SK-N-SH (cell line): ENCODE results near the gene RAB3IL1. TPM values are rescaled to one million over a fixed set of nuclear protein-coding genes. Genes with fewer than 3 reads are reported as not detected.

Experiments
- CTCF ChIA-PET: fragments of 300-600, 350-600 bp; formaldehyde crosslinking; extraction: SDS; loops from one replicate; lab custom pipeline; 2021; lab: Yijun Ruan, JAX
- POLR2A ChIA-PET: fragments of 350-600 bp; sonication (Branson Sonifier 250); formaldehyde crosslinking; extraction: SDS; loops from one replicate; lab custom pipeline; 2020; ENCODE audit warnings: antibody characterized with exemption, inconsistent platforms; lab: Yijun Ruan, JAX
- DNase-seq: peaks from one replicate; pipeline ENCODE4 v3.0.0; 2012
- H2AFZ ChIP-seq: fragments of 200-600 bp; sonication (generic); 2 replicates; pipeline ENCODE4 v1.8.1; 2016; ENCODE audit warnings: antibody characterized with exemption, mild to moderate bottlenecking, low read depth
- H3F3A ChIP-seq: fragments of 200-600 bp; sonication (generic); replicated peaks from 2 replicates; pipeline ENCODE3; 2016; ENCODE audit warnings: antibody characterized with exemption, mild to moderate bottlenecking; ENCODE audit not compliant: insufficient read depth
- H3K27ac ChIP-seq, 2 experiments: fragments of 200-500 bp in 1 of 2; fragments of 200-600 bp in 1 of 2; sonication (Bioruptor generic) in 1 of 2; sonication (generic), shearing (Covaris generic) in 1 of 2; 2 replicates each; pipeline versions ENCODE4 v1.5.1 to v1.6.1; 2014 to 2016; ENCODE audit warnings: low read depth in 2 of 2, inconsistent platforms in 1 of 2, low read length in 1 of 2, mild to moderate bottlenecking in 1 of 2, mixed read lengths in 1 of 2
- H3K27me3 ChIP-seq: fragments of 200-600 bp; sonication (generic), shearing (Covaris generic); 2 replicates; pipeline ENCODE4 v1.6.1; 2016; ENCODE audit warnings: mixed run types; ENCODE audit not compliant: insufficient read depth
- H3K36me3 ChIP-seq, 2 experiments: fragments of 200-500 bp in 1 of 2; fragments of 200-600 bp in 1 of 2; sonication (Bioruptor generic) in 1 of 2; sonication (generic) in 1 of 2; replicated peaks in 1 of 2; 2 replicates each; pipeline versions ENCODE3 to v1.5.1; 2014 to 2016; ENCODE audit warnings: low read length in 1 of 2, mild to moderate bottlenecking in 1 of 2; ENCODE audit not compliant: insufficient read depth in 2 of 2, control insufficient read depth in 1 of 2
- H3K4me1 ChIP-seq, 2 experiments: fragments of 200-500 bp in 1 of 2; fragments of 200-600 bp in 1 of 2; sonication (Bioruptor generic) in 1 of 2; sonication (generic), shearing (Covaris generic) in 1 of 2; 2 replicates each; pipeline versions ENCODE4 v1.5.1 to v1.6.1; 2014 to 2016; ENCODE audit warnings: low read depth in 1 of 2, low read length in 1 of 2, mixed run types in 1 of 2; ENCODE audit not compliant: insufficient read depth in 2 of 2, control insufficient read depth in 1 of 2
- H3K4me2 ChIP-seq: fragments of 200-600 bp; sonication (generic), shearing (Covaris generic); 2 replicates; pipeline ENCODE4 v1.6.1; 2017; ENCODE audit warnings: mixed run types
- H3K4me3 ChIP-seq, 2 experiments: fragments of 200-500 bp in 1 of 2; fragments of 200-600 bp in 1 of 2; sonication (Bioruptor generic) in 1 of 2; sonication (generic), shearing (Covaris generic) in 1 of 2; 2 replicates each; pipeline versions ENCODE4 v1.5.1 to v1.8.1; 2014 to 2016; ENCODE audit warnings: low read depth in 2 of 2, inconsistent platforms in 1 of 2, low read length in 1 of 2, mild to moderate bottlenecking in 1 of 2, mixed read lengths in 1 of 2, moderate library complexity in 1 of 2
- H3K79me2 ChIP-seq: fragments of 200-600 bp; sonication (generic); 2 replicates; pipeline ENCODE4 v1.8.1; 2017; ENCODE audit warnings: mild to moderate bottlenecking; ENCODE audit not compliant: insufficient read depth
- H3K9ac ChIP-seq: fragments of 200-600 bp; sonication (generic); 2 replicates; pipeline ENCODE4 v1.6.1; 2017; ENCODE audit warnings: mixed run types
- H3K9me2 ChIP-seq: fragments of 200-600 bp; sonication (generic); 2 replicates; pipeline ENCODE4 v1.6.1; 2017; ENCODE audit warnings: mixed run types
- H3K9me3 ChIP-seq: fragments of 200-600 bp; sonication (generic); 2 replicates; pipeline ENCODE4 v1.6.1; 2017; ENCODE audit warnings: mixed run types, mild to moderate bottlenecking, moderate library complexity
- H4K20me1 ChIP-seq: fragments of 200-600 bp; sonication (generic); 2 replicates; pipeline ENCODE4 v1.6.1; 2017; ENCODE audit warnings: mild to moderate bottlenecking, mixed run types; ENCODE audit not compliant: insufficient read depth
- ELF1 ChIP-seq: IDR thresholded peaks from 2 replicates; pipeline ENCODE4 v1.4.0; 2012
- EZH2phosphoT487 ChIP-seq: fragments of 200-600 bp; sonication (generic); IDR thresholded peaks from 2 replicates; pipeline ENCODE4 v1.6.1; 2017; ENCODE audit warnings: low read depth, mixed run types, mild to moderate bottlenecking, antibody characterized with exemption, moderate library complexity, borderline replicate concordance
- FOXJ3 ChIP-seq: sonication (generic); formaldehyde crosslinking; IDR thresholded peaks from 2 replicates; pipeline ENCODE4 v1.5.1; 2020; ENCODE audit warnings: mild to moderate bottlenecking, missing genetic modification reagents
- GABPA ChIP-seq: IDR thresholded peaks from 2 replicates; pipeline ENCODE4 v1.4.0; 2012; ENCODE audit warnings: low read depth, mild to moderate bottlenecking
- IRF3 ChIP-seq: fragments of 150-350 bp; IDR thresholded peaks from 2 replicates; pipeline ENCODE4 v1.6.1; 2016; ENCODE audit warnings: mild to moderate bottlenecking, low read depth, low read length
- JUND ChIP-seq: IDR thresholded peaks from 2 replicates; pipeline ENCODE4 v1.4.0; 2012
- MXI1 ChIP-seq: IDR thresholded peaks from 2 replicates; pipeline ENCODE4 v1.6.1; 2012; ENCODE audit warnings: mild to moderate bottlenecking, low read depth, low read length, improper control_type of control experiment
- NFIC ChIP-seq: IDR thresholded peaks from 2 replicates; pipeline ENCODE4 v1.4.0; 2012; ENCODE audit warnings: borderline replicate concordance
- NRF1 ChIP-seq: IDR thresholded peaks from 2 replicates; pipeline ENCODE4 v1.6.1; 2012; ENCODE audit warnings: low read depth, mild to moderate bottlenecking, low read length
- POLR2AphosphoS5 ChIP-seq: IDR thresholded peaks from 2 replicates; pipeline ENCODE4 v1.6.1; 2012; ENCODE audit warnings: low read depth, low read length
- RAD21 ChIP-seq: IDR thresholded peaks from 2 replicates; pipeline ENCODE4 v1.6.1; 2012; ENCODE audit warnings: mild to moderate bottlenecking, low read length
- RCOR1 ChIP-seq: fragments of 150-350 bp; IDR thresholded peaks from 2 replicates; pipeline ENCODE4 v1.6.1; 2017; ENCODE audit warnings: antibody characterized with exemption, low read length
- REST ChIP-seq: IDR thresholded peaks from 2 replicates; pipeline ENCODE4 v1.6.1; 2012; ENCODE audit warnings: mild to moderate bottlenecking, low read depth, low read length, moderate library complexity
- RFX5 ChIP-seq: IDR thresholded peaks from 2 replicates; pipeline ENCODE4 v1.6.1; 2012; ENCODE audit warnings: mild to moderate bottlenecking, improper control_type of control experiment, low read length
- SIN3A ChIP-seq: IDR thresholded peaks from 2 replicates; pipeline ENCODE4 v1.6.1; 2012; ENCODE audit warnings: low read depth, mild to moderate bottlenecking, low read length, moderate library complexity, borderline replicate concordance
- TAF1 ChIP-seq: IDR thresholded peaks from 2 replicates; pipeline ENCODE4 v1.6.1; 2012; ENCODE audit warnings: low read depth, mild to moderate bottlenecking, low read length, moderate library complexity, borderline replicate concordance
- TCF12 ChIP-seq: IDR thresholded peaks from 2 replicates; pipeline ENCODE4 v1.4.0; 2012
- WGBS: methylation state at CpG from one replicate; pipeline ENCODE4 v1.1.6; 2017; ENCODE audit warnings: low lambda C conversion rate; 5-methylcytosine and 5-hydroxymethylcytosine counted together
- polyA plus RNA-seq, 3 experiments: library from polyadenylated mRNA; depleted of rRNA; stranded (reverse); fragments of >200 nt; gene quantifications; 2 replicates each; pipeline ENCODE4 v1.2.3, GENCODE V29; 2012
- TF ChIP-seq, protein P1 (sequence below): fragments of 150-350 bp; IDR thresholded peaks from 2 replicates; pipeline ENCODE4 v1.6.1; 2017; ENCODE audit warnings: antibody characterized with exemption, low read length, low read depth, borderline replicate concordance
- TF ChIP-seq, protein P2 (sequence below): fragments of 200-600 bp; sonication (generic); IDR thresholded peaks from 2 replicates; pipeline ENCODE4 v1.6.1; 2017; ENCODE audit warnings: antibody characterized with exemption, mild to moderate bottlenecking, moderate library complexity
- TF ChIP-seq, protein P3 (sequence below): IDR thresholded peaks from 2 replicates; pipeline ENCODE4 v1.4.0; 2012; ENCODE audit warnings: low read depth, borderline replicate concordance

Gene RAB3IL1
- polyA plus RNA-seq, 1 of the 3 experiments (the other 2 are of a cell fraction), result 10.2 TPM

DNA sequence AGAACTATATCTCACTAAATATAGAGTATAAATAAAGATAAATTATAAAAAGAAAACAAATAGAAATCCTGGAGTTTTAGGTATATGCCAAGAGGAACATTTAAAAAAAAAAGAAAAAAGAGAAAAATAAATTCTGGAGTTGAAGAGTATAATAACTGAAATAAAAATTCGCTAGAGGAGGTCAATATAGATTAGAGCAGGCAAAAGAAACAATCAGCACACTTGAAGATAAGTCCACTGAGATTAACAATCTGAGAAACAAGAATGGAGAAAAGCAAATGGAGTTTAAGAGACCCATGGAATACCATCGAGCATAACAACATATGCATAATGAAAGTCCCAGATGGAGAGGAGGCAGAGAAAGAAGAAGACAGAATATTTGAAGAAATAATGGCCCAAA is 18.5 kb upstream of the RAB3IL1 start (continued):
- TF ChIP-seq FOXJ3 (CRISPR knock-in tag) (no peak), NFIC (no peak), ELF1 (no peak), TCF12 (no peak)
- TF ChIP-seq, protein P1, sequence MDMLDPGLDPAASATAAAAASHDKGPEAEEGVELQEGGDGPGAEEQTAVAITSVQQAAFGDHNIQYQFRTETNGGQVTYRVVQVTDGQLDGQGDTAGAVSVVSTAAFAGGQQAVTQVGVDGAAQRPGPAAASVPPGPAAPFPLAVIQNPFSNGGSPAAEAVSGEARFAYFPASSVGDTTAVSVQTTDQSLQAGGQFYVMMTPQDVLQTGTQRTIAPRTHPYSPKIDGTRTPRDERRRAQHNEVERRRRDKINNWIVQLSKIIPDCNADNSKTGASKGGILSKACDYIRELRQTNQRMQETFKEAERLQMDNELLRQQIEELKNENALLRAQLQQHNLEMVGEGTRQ, result no peak
- TF ChIP-seq, protein P2, sequence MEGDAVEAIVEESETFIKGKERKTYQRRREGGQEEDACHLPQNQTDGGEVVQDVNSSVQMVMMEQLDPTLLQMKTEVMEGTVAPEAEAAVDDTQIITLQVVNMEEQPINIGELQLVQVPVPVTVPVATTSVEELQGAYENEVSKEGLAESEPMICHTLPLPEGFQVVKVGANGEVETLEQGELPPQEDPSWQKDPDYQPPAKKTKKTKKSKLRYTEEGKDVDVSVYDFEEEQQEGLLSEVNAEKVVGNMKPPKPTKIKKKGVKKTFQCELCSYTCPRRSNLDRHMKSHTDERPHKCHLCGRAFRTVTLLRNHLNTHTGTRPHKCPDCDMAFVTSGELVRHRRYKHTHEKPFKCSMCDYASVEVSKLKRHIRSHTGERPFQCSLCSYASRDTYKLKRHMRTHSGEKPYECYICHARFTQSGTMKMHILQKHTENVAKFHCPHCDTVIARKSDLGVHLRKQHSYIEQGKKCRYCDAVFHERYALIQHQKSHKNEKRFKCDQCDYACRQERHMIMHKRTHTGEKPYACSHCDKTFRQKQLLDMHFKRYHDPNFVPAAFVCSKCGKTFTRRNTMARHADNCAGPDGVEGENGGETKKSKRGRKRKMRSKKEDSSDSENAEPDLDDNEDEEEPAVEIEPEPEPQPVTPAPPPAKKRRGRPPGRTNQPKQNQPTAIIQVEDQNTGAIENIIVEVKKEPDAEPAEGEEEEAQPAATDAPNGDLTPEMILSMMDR, result no peak

GRCh38 chr11:61930933-61931332 is 13.6 kb upstream of the RAB3IL1 start:
- H3K36me3 ChIP-seq, result no peaks in the 10 kb centered on the region
- CTCF ChIA-PET, result interaction anchor here (1.6 to 4.4 kb wide), 4 partner anchors 17 to 177 kb away, joined by 6 to 31 read pairs (median 16); no protein-coding TSS in a partner anchor
- no peak for DNase-seq
- no peak for TF ChIP-seq REST
- TF ChIP-seq TCF12, result no peak
- TF ChIP-seq, protein P2, result no peak
- TF ChIP-seq JUND, result no peak
- TF ChIP-seq, protein P3, sequence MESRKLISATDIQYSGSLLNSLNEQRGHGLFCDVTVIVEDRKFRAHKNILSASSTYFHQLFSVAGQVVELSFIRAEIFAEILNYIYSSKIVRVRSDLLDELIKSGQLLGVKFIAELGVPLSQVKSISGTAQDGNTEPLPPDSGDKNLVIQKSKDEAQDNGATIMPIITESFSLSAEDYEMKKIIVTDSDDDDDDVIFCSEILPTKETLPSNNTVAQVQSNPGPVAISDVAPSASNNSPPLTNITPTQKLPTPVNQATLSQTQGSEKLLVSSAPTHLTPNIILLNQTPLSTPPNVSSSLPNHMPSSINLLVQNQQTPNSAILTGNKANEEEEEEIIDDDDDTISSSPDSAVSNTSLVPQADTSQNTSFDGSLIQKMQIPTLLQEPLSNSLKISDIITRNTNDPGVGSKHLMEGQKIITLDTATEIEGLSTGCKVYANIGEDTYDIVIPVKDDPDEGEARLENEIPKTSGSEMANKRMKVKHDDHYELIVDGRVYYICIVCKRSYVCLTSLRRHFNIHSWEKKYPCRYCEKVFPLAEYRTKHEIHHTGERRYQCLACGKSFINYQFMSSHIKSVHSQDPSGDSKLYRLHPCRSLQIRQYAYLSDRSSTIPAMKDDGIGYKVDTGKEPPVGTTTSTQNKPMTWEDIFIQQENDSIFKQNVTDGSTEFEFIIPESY, result no peak
- no peak for TF ChIP-seq NRF1
- TF ChIP-seq MXI1, result no peak
- no peak for TF ChIP-seq RCOR1
- no peak for TF ChIP-seq RFX5
- no peak for TF ChIP-seq EZH2phosphoT487
- no peak for TF ChIP-seq IRF3
- no peak for TF ChIP-seq SIN3A
- TF ChIP-seq POLR2AphosphoS5, result no peak
- no peak for TF ChIP-seq TAF1
- no peak for TF ChIP-seq GABPA
- no peak for TF ChIP-seq RAD21
- TF ChIP-seq FOXJ3 (CRISPR knock-in tag), result no peak

More at GRCh38 chr11:61930933-61931332, 13.6 kb upstream of the RAB3IL1 start:
- Histone ChIP-seq H3K9me3 (no peaks in the 10 kb centered on the region), H3K9ac (no peak overlapping the region), H3K4me2 (no peak overlapping the region), H3K9me2 (no peaks in the 10 kb centered on the region), H4K20me1 (no peaks in the 10 kb centered on the region), H3F3A (no peaks in the 10 kb centered on the region), H2AFZ (no peak overlapping the region), H3K27ac (no peak overlapping the region), H3K4me3 (no peak overlapping the region), H3K79me2 (no peaks in the 10 kb centered on the region), H3K27me3 (no peaks in the 10 kb centered on the region), H3K4me1 (no peaks in the 10 kb centered on the region)
- POLR2A ChIA-PET, result no interaction called here
- 87% methylated on average over 3 of the region's 3 CpGs for WGBS
